Stomach (tissue), 9 donors: Measurements from ENCODE around the gene CPT1C. TPM values are rescaled to one million over a fixed set of nuclear protein-coding genes. Genes with fewer than 3 reads are reported as not detected.

ENCODE experiments used
- DNase-seq, 2 donors: peaks; one replicate each; pipeline versions ENCODE4 v3.0.0 to v3.0.0-alpha.2; 2013 to 2019
- H3K27ac ChIP-seq, 5 donors: fragments of 200-600 bp in 4 of 5; sonication (generic) in 4 of 5; one replicate each; pipeline ENCODE4 v1.5.1; 2013 to 2019; ENCODE audit warnings: mild to moderate bottlenecking in 1 of 5, moderate library complexity in 1 of 5
- H3K27me3 ChIP-seq, 3 donors: fragments of 200-600 bp; sonication (generic); one replicate each; pipeline ENCODE4 v1.5.1; 2017 to 2019; ENCODE audit warnings: mixed run types in 1 of 3
- H3K36me3 ChIP-seq, 4 donors: fragments of 200-600 bp; sonication (generic); 1 replicate in 3 of 4; 2 replicates in 1 of 4; pipeline ENCODE4 v1.5.1; 2016 to 2019
- H3K4me1 ChIP-seq, 4 donors: fragments of 200-600 bp; sonication (generic); one replicate each; pipeline ENCODE4 v1.5.1; 2016 to 2019
- H3K4me3 ChIP-seq, 4 donors: fragments of 200-600 bp; sonication (generic) in 3 of 4; one replicate each; pipeline ENCODE4 v1.5.1; 2016 to 2019; ENCODE audit warnings: mild to moderate bottlenecking in 1 of 4
- H3K9me3 ChIP-seq, 4 donors: fragments of 200-600 bp; sonication (generic); one replicate each; pipeline ENCODE4 v1.5.1; 2016 to 2019
- EP300 ChIP-seq: sonication (generic); formaldehyde crosslinking; IDR thresholded peaks from one replicate; pipeline ENCODE4 v1.6.1; 2017; ENCODE audit warnings: antibody characterized with exemption
- POLR2A ChIP-seq, 4 donors: fragments of 450-650 bp; IDR thresholded peaks; one replicate each; pipeline ENCODE4 v1.6.1; 2016; ENCODE audit warnings: antibody characterized with exemption in 4 of 4, control low read depth in 2 of 4, mild to moderate bottlenecking in 1 of 4, moderate library complexity in 1 of 4
- POLR2AphosphoS5 ChIP-seq, 3 donors: sonication (generic); formaldehyde crosslinking; IDR thresholded peaks; one replicate each; pipeline ENCODE4 v1.6.1; 2016; ENCODE audit warnings: antibody characterized with exemption in 3 of 3
- WGBS, 5 donors: extraction: QIAGEN DNeasy Blood & Tissue Kit in 3 of 5; methylation state at CpG; one replicate each; pipeline versions ENCODE4 v1.1.5 to v1.1.7; 2013 to 2018; 5-methylcytosine and 5-hydroxymethylcytosine counted together
- intact Hi-C: fragments of 100-400 bp; cut with DNase I; formaldehyde crosslinking; loops from one replicate; pipeline ENCODE4 v1.15.1; 2023; ENCODE audit warnings: low total_unique reads
- polyA plus RNA-seq, 3 donors: library from polyadenylated mRNA; stranded (reverse); fragments of 200-250 nt; gene quantifications; one replicate each; pipeline ENCODE4 v1.2.3, GENCODE V29; 2013
- total RNA-seq, 5 donors: library from RNA; depleted of rRNA; stranded (reverse); fragments of >200 nt; gene quantifications; one replicate each; pipeline versions ENCODE4 v1.1.0 to v1.2.3, GENCODE V29; 2014 to 2016
- TF ChIP-seq, protein P1 (sequence below), 7 experiments: fragments of 450-650 bp in 4 of 7; fragments of 200-600 bp in 3 of 7; sonication (generic) in 3 of 7; IDR thresholded peaks; one replicate each; pipeline ENCODE4 v1.5.1; 2016 to 2019; ENCODE audit warnings: antibody characterized with exemption in 7 of 7, control low read depth in 2 of 7, mild to moderate bottlenecking in 1 of 7
- donor health status: healthy with polysubstance abuse.
- donor health status: Bipolar disorder and iron deficiency.
- donor health status: healthy.

Gene CPT1C
- total and polyA plus RNA-seq, 8 donors: 1.8 to 35.6 (median 3.1) TPM; not detected in 2

DNA sequence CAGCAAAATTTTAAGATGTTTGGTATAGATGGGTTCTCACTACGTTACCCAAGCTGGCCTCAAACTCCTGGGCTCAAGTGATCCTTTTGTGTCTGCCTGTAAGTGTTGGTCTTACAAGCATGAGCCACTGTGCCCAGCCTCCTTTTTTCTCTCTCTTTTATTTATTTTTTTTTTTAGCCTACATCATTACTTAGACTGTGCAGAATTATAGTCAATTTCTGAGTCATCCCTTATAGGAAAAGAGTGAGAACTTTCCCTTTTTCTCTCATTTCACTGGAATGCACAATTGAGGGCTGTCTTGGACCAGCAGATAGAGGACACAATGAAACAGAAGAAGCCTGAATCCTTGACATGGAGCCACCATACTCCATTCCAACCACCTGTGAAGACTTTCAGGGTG, 58.9 kb downstream of the CPT1C start:
- no peaks in the 10 kb centered on the region for H3K27me3 ChIP-seq
- TF ChIP-seq EP300 (no peak), POLR2A (IDR thresholded peaks at IDR 0.05) (no peak), POLR2AphosphoS5 (IDR thresholded peaks at IDR 0.05) (no peak)
- TF ChIP-seq, protein P1, sequence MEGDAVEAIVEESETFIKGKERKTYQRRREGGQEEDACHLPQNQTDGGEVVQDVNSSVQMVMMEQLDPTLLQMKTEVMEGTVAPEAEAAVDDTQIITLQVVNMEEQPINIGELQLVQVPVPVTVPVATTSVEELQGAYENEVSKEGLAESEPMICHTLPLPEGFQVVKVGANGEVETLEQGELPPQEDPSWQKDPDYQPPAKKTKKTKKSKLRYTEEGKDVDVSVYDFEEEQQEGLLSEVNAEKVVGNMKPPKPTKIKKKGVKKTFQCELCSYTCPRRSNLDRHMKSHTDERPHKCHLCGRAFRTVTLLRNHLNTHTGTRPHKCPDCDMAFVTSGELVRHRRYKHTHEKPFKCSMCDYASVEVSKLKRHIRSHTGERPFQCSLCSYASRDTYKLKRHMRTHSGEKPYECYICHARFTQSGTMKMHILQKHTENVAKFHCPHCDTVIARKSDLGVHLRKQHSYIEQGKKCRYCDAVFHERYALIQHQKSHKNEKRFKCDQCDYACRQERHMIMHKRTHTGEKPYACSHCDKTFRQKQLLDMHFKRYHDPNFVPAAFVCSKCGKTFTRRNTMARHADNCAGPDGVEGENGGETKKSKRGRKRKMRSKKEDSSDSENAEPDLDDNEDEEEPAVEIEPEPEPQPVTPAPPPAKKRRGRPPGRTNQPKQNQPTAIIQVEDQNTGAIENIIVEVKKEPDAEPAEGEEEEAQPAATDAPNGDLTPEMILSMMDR (IDR thresholded peaks at IDR 0.05): no peak
- 50 to 81% (median 68%) methylated on average over 1 of the region's 1 CpG for WGBS, 5 donors
- no peak overlapping the region for H3K4me3 ChIP-seq
- H3K27ac ChIP-seq: no peak overlapping the region
- no peak for DNase-seq
- peaks cover 0 to 3% (median 0%) of the 10 kb centered on the region in 4 donors for H3K4me1 ChIP-seq
- intact Hi-C loops: no loop called here
- no peaks in the 10 kb centered on the region for H3K36me3 ChIP-seq
- no peaks in the 10 kb centered on the region for H3K9me3 ChIP-seq

DNA sequence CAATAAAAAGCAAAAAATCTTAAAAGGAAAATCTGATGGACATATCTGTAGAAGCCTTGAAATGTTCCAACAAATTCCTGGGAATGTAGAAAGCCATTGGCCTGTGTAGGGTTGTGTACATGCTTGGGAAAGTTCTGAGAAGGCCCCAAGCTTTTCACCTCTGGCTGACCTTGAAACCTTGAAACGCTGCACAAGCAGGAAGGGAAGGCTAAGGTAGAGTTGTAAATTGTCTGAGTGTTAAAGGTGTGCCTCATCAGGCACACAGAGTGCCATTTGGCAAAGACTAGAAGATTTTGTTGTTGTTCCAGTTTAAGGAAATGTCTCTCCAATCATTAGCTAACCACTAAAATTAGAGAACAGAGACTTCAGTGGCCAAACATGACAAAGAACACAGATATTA, 61.8 kb downstream of the CPT1C start:
- 63 to 92% (median 71%) methylated on average over 1 of the region's 1 CpG for WGBS, 5 donors
- H3K4me3 ChIP-seq: no peak overlapping the region
- peaks cover 0 to 12% (median 10%) of the 10 kb centered on the region in 4 donors for H3K9me3 ChIP-seq
- H3K27ac ChIP-seq: no peak overlapping the region
- H3K36me3 ChIP-seq: no peaks in the 10 kb centered on the region
- no peak for DNase-seq
- H3K27me3 ChIP-seq: no peaks in the 10 kb centered on the region
- intact Hi-C loops: no loop called here
- no peaks in the 10 kb centered on the region for H3K4me1 ChIP-seq
- TF ChIP-seq, protein P1 (IDR thresholded peaks at IDR 0.05): no peak
- TF ChIP-seq POLR2AphosphoS5 (IDR thresholded peaks at IDR 0.05): no peak
- no peak for TF ChIP-seq EP300
- TF ChIP-seq POLR2A (IDR thresholded peaks at IDR 0.05): no peak

DNA sequence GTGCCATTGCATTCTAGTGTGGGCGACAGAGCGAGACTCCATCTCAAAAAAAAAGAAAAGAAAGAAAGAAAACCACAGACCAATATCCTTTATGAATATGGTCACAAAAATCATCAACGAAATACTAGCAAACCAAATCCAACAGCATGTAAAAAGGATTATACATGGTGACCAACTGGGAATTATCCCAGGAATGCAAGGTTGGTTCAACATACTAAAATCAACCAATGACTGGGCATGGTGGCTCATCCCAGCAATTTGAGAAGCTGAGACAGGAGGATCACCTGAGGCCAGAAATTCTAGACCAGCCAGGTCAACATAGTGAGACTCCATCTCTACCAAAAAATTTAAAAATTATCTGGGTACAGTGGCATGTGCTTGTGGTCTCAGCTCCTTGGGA, 65.0 kb downstream of the CPT1C start:
- no peaks in the 10 kb centered on the region for H3K36me3 ChIP-seq
- no peak for DNase-seq
- peaks cover 0 to 16% (median 0%) of the 10 kb centered on the region in 3 donors for H3K27me3 ChIP-seq
- H3K9me3 ChIP-seq: peaks cover 0 to 12% (median 10%) of the 10 kb centered on the region in 4 donors
- WGBS, 5 donors: 91 to 99% (median 92%) methylated on average over 3 of the region's 3 CpGs
- TF ChIP-seq EP300: no peak
- TF ChIP-seq, protein P1 (IDR thresholded peaks at IDR 0.05): no peak
- no peak for TF ChIP-seq POLR2A (IDR thresholded peaks at IDR 0.05)
- no peak for TF ChIP-seq POLR2AphosphoS5 (IDR thresholded peaks at IDR 0.05)
- intact Hi-C loops: no loop called here
- no peak overlapping the region for H3K4me3 ChIP-seq
- no peak overlapping the region for H3K27ac ChIP-seq
- H3K4me1 ChIP-seq: no peaks in the 10 kb centered on the region

DNA sequence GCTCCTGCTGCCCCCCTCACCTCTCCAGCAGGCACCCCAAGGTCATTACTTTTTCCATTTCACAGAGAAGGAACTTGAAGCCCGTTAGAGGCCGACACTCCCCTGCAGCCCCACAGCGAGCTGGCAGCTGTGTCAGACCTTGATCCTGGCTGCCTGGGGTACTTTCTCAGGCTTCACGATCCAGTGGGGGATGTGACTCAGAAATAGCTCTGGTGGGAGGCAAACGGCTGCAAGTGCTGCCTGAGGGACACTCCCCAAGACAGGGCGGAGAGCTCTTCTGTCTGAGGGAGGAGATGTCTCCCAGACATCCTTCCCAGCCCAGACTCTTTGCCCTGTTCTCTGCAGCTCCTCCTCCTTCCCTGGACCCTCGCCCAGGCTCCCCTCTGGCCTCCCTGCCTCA, 67.4 kb downstream of the CPT1C start:
- H3K27ac ChIP-seq: no peak overlapping the region
- no peak for DNase-seq
- no peaks in the 10 kb centered on the region for H3K36me3 ChIP-seq
- 0 to 38% (median 30%) methylated on average over 1 to 7 of the region's 7 CpGs for WGBS, 5 donors
- intact Hi-C loops: no loop called here
- peaks cover 0 to 12% (median 10%) of the 10 kb centered on the region in 4 donors for H3K9me3 ChIP-seq
- H3K4me1 ChIP-seq: no peaks in the 10 kb centered on the region
- peaks cover 0 to 16% (median 0%) of the 10 kb centered on the region in 3 donors for H3K27me3 ChIP-seq
- no peak overlapping the region for H3K4me3 ChIP-seq
- no peak for TF ChIP-seq POLR2A (IDR thresholded peaks at IDR 0.05)
- TF ChIP-seq, protein P1 (IDR thresholded peaks at IDR 0.05): no peak
- TF ChIP-seq EP300: no peak
- no peak for TF ChIP-seq POLR2AphosphoS5 (IDR thresholded peaks at IDR 0.05)
